H1 (cell line): ENCODE results near the gene PDZRN4.

Source experiments
- RAD21 ChIP-seq, 2 experiments: IDR thresholded peaks in 1 of 2; conservative IDR thresholded peaks in 1 of 2; 2 replicates each; pipeline ENCODE4 v1.6.1; 2011; ENCODE audit warnings: low read depth in 2 of 2, low read length in 2 of 2, improper control_type of control experiment in 1 of 2, inconsistent platforms in 1 of 2, mild to moderate bottlenecking in 1 of 2, moderate library complexity in 1 of 2
- TF ChIP-seq, protein P1 (sequence below), 3 experiments: IDR thresholded peaks; 1 replicate in 2 of 3; 2 replicates in 1 of 3; pipeline versions ENCODE4 v1.5.1 to v1.6.1; 2011; ENCODE audit warnings: low read length in 3 of 3, mild to moderate bottlenecking in 3 of 3, inconsistent platforms in 2 of 3, low read depth in 1 of 3, moderate library complexity in 1 of 3; ENCODE audit not compliant: insufficient read depth in 1 of 3; ENCODE audit errors: control extremely low read depth in 1 of 3

DNA sequence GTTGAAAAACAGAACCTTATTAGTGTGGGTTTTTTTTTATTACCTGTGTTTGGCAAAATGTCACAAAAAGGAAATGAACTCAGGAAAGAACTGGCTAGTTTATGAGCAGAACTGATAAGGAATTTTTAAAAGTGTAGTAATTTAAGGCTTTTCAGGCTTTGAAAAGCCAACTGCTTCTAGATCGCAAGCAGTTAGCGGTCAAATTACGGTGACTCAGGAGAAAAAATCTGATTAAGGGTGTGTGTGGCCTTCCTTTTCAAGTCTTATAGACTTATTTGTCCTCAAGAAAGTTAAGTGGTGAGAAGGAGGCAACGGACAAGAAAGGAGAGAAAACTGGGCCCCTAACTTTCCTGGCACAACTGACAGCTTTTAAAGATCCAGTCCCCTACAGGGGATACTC is 33.4 kb downstream of the PDZRN4 start:
- TF ChIP-seq, protein P1, sequence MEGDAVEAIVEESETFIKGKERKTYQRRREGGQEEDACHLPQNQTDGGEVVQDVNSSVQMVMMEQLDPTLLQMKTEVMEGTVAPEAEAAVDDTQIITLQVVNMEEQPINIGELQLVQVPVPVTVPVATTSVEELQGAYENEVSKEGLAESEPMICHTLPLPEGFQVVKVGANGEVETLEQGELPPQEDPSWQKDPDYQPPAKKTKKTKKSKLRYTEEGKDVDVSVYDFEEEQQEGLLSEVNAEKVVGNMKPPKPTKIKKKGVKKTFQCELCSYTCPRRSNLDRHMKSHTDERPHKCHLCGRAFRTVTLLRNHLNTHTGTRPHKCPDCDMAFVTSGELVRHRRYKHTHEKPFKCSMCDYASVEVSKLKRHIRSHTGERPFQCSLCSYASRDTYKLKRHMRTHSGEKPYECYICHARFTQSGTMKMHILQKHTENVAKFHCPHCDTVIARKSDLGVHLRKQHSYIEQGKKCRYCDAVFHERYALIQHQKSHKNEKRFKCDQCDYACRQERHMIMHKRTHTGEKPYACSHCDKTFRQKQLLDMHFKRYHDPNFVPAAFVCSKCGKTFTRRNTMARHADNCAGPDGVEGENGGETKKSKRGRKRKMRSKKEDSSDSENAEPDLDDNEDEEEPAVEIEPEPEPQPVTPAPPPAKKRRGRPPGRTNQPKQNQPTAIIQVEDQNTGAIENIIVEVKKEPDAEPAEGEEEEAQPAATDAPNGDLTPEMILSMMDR (IDR thresholded peaks at IDR 0.05; ENCODE audit: control extremely low read depth in 1 of 3, insufficient read depth in 1 of 3, low read depth in 1 of 3, low read length in 3 of 3): no peak
- no peak for TF ChIP-seq RAD21 (IDR thresholded peaks at IDR 0.05 in 1 of 2, conservative IDR thresholded peaks at IDR 0.05 in 1 of 2; ENCODE audit: low read depth in 2 of 2, low read length in 2 of 2)
